Stimulated activated CD8-positive, alpha-beta memory T cell treated with anti-CD3 and anti-CD28 coated beads, Interleukin-12 subunit alpha, Interleukin-12 subunit beta, amount 100 ng/mL, for 24 hours (primary cell): ENCODE results near the gene SLC25A30.
"Not testable (repeated sequence)": the region's sequence is repeated elsewhere in the genome, so short reads cannot be mapped to it uniquely, and the experiment has no call there.

ENCODE experiments used
- DNase-seq: peaks from one replicate; pipeline ENCODE4 v3.0.0-alpha.2; 2020; ENCODE audit errors: extremely low read depth

The SLC25A30 gene

GRCh38 chr13:45391926-45392325, 26.2 kb downstream of the SLC25A30 start:
- no peak for DNase-seq

GRCh38 chr13:45391128-45391527, 27.0 kb downstream of the SLC25A30 start:
- DNase-seq: not testable (repeated sequence)

GRCh38 chr13:45390348-45390747, 27.8 kb downstream of the SLC25A30 start:
- not testable (repeated sequence) for DNase-seq

- no peak for DNase-seq
Measured at GRCh38 chr13:45388664-45389063, 29.5 kb downstream of the SLC25A30 start.

GRCh38 chr13:45386892-45387575, 31.1 kb downstream of the SLC25A30 start:
- not testable (repeated sequence) for DNase-seq

- DNase-seq: no peak
Measured at GRCh38 chr13:45385907-45386553, 32.1 kb downstream of the SLC25A30 start.

- no peak for DNase-seq
Measured at GRCh38 chr13:45385320-45385719, 32.9 kb downstream of the SLC25A30 start.

- no peak for DNase-seq
Measured at GRCh38 chr13:45384474-45385174, 33.5 kb downstream of the SLC25A30 start.

- DNase-seq: not testable (repeated sequence)
Measured at GRCh38 chr13:45382739-45383138, 35.4 kb downstream of the SLC25A30 start.

GRCh38 chr13:45381196-45381595, 37.0 kb downstream of the SLC25A30 start:
- DNase-seq: no peak

- DNase-seq: not testable (repeated sequence)
Measured at GRCh38 chr13:45380708-45381107, 37.5 kb downstream of the SLC25A30 start.

GRCh38 chr13:45379516-45379915, 38.7 kb downstream of the SLC25A30 start:
- not testable (repeated sequence) for DNase-seq

GRCh38 chr13:45378786-45379185, 39.4 kb downstream of the SLC25A30 start:
- not testable (repeated sequence) for DNase-seq

- DNase-seq: not testable (repeated sequence)
Measured at GRCh38 chr13:45377314-45377713, 40.9 kb downstream of the SLC25A30 start.

GRCh38 chr13:45376651-45377050, 41.5 kb downstream of the SLC25A30 start:
- not testable (repeated sequence) for DNase-seq

GRCh38 chr13:45374917-45375316, 43.3 kb downstream of the SLC25A30 start:
- no peak for DNase-seq

GRCh38 chr13:45373162-45373547, 45.0 kb downstream of the SLC25A30 start:
- DNase-seq: no peak

- DNase-seq: no peak
Measured at GRCh38 chr13:45372189-45373161, 45.7 kb downstream of the SLC25A30 start.

GRCh38 chr13:45370922-45371406, 47.2 kb downstream of the SLC25A30 start:
- DNase-seq: no peak

GRCh38 chr13:45369116-45369515, 49.1 kb downstream of the SLC25A30 start:
- DNase-seq: no peak

GRCh38 chr13:45368571-45368970, 49.6 kb downstream of the SLC25A30 start:
- no peak for DNase-seq
